HEK293 (cell line): ENCODE data around the gene P4HA3.

Experiments used
- CTCF ChIA-PET: fragments of 350-600 bp; formaldehyde crosslinking; extraction: SDS; loops from one replicate; lab custom pipeline; 2021; ENCODE audit warnings: antibody characterized with exemption; lab: Yijun Ruan, JAX
- POLR2A ChIA-PET: fragments of 300-600 bp; formaldehyde crosslinking; extraction: SDS; loops from one replicate; lab custom pipeline; 2020; ENCODE audit warnings: antibody characterized with exemption, inconsistent platforms; lab: Yijun Ruan, JAX
- H3K27ac ChIP-seq: fragments of 200-500 bp; sonication (Bioruptor generic); 2 replicates; pipeline ENCODE4 v1.5.1; 2014; ENCODE audit warnings: low read depth, low read length, control low read depth, inconsistent platforms; ENCODE audit errors: extremely low read depth
- H3K36me3 ChIP-seq, 2 experiments: fragments of 200-500 bp in 1 of 2; sonication (Bioruptor generic) in 1 of 2; 1 replicate in 1 of 2; 2 replicates in 1 of 2; pipeline ENCODE4 v1.5.1; 2014 to 2017; ENCODE audit warnings: inconsistent platforms in 2 of 2, low read length in 2 of 2; ENCODE audit not compliant: control insufficient read depth in 2 of 2, insufficient read depth in 1 of 2
- H3K4me1 ChIP-seq: fragments of 200-500 bp; sonication (Bioruptor generic); 2 replicates; pipeline ENCODE4 v1.5.1; 2014; ENCODE audit warnings: mild to moderate bottlenecking, low read length, inconsistent platforms; ENCODE audit not compliant: control insufficient read depth, insufficient read depth
- H3K4me3 ChIP-seq: 2 replicates; pipeline ENCODE4 v1.5.1; 2011; ENCODE audit warnings: low read depth, mild to moderate bottlenecking, control low read depth, low read length, moderate library complexity
- H3K9me3 ChIP-seq: fragments of 200-500 bp; sonication (Bioruptor generic); 2 replicates; pipeline ENCODE4 v1.5.1; 2014; ENCODE audit warnings: low read depth, low read length, inconsistent platforms; ENCODE audit not compliant: control insufficient read depth, insufficient read depth
- FEZF1 ChIP-seq: fragments of 450-650 bp; formaldehyde crosslinking; IDR thresholded peaks from 2 replicates; pipeline ENCODE4 v1.5.1; 2016; ENCODE audit warnings: missing biosample characterization, missing genetic modification characterization
- GLIS2 ChIP-seq: fragments of 450-650 bp; formaldehyde crosslinking; IDR thresholded peaks from 2 replicates; pipeline ENCODE4 v1.5.1; 2016; ENCODE audit warnings: missing biosample characterization, missing genetic modification characterization
- HOXA7 ChIP-seq: sonication (generic); formaldehyde crosslinking; IDR thresholded peaks from 2 replicates; pipeline ENCODE4 v1.8.1; 2022; ENCODE audit warnings: missing genetic modification reagents, borderline replicate concordance
- KLF8 ChIP-seq: fragments of 450-650 bp; formaldehyde crosslinking; IDR thresholded peaks from 2 replicates; pipeline ENCODE4 v1.5.1; 2016; ENCODE audit warnings: missing biosample characterization, missing genetic modification characterization
- KLF9 ChIP-seq: fragments of 450-650 bp; formaldehyde crosslinking; IDR thresholded peaks from 2 replicates; pipeline ENCODE4 v1.5.1; 2016; ENCODE audit warnings: missing biosample characterization, missing genetic modification characterization, low read depth
- OVOL3 ChIP-seq: fragments of 450-650 bp; formaldehyde crosslinking; IDR thresholded peaks from 2 replicates; pipeline ENCODE4 v1.5.1; 2016; ENCODE audit warnings: missing biosample characterization, missing genetic modification characterization
- PRDM1 ChIP-seq: fragments of 450-650 bp; formaldehyde crosslinking; IDR thresholded peaks from 2 replicates; pipeline ENCODE4; 2016; ENCODE audit warnings: missing biosample characterization, missing genetic modification characterization
- SP2 ChIP-seq: fragments of 450-650 bp; formaldehyde crosslinking; IDR thresholded peaks from 2 replicates; pipeline ENCODE4 v1.5.1; 2016; ENCODE audit warnings: missing biosample characterization, missing genetic modification characterization
- SP3 ChIP-seq: fragments of 450-650 bp; formaldehyde crosslinking; IDR thresholded peaks from 2 replicates; pipeline ENCODE4 v1.5.1; 2016; ENCODE audit warnings: missing biosample characterization, missing genetic modification characterization
- TCF7L2 ChIP-seq: IDR thresholded peaks from 2 replicates; pipeline ENCODE4 v1.6.1; 2011; ENCODE audit warnings: low read depth, mild to moderate bottlenecking, inconsistent platforms, low read length, moderate library complexity, borderline replicate concordance
- ZBTB17 ChIP-seq: fragments of 450-650 bp; formaldehyde crosslinking; IDR thresholded peaks from 2 replicates; pipeline ENCODE4 v1.5.1; 2016; ENCODE audit warnings: missing biosample characterization, missing genetic modification characterization
- ZBTB26 ChIP-seq: fragments of 450-650 bp; formaldehyde crosslinking; optimal IDR thresholded peaks from 2 replicates; pipeline ENCODE3; 2016; ENCODE audit warnings: missing biosample characterization, mild to moderate bottlenecking, missing genetic modification characterization
- ZFHX2 ChIP-seq: fragments of 450-650 bp; formaldehyde crosslinking; conservative IDR thresholded peaks from 2 replicates; pipeline ENCODE4 v1.5.1; 2016; ENCODE audit warnings: missing biosample characterization, missing genetic modification characterization
- ZFP69B ChIP-seq: fragments of 450-650 bp; formaldehyde crosslinking; IDR thresholded peaks from 2 replicates; pipeline ENCODE4 v1.5.1; 2016; ENCODE audit warnings: missing biosample characterization, missing genetic modification characterization
- ZNF10 ChIP-seq: fragments of 450-650 bp; formaldehyde crosslinking; IDR thresholded peaks from 2 replicates; pipeline ENCODE4 v1.5.1; 2017; ENCODE audit warnings: missing biosample characterization, missing genetic modification characterization
- ZNF148 ChIP-seq: fragments of 450-650 bp; formaldehyde crosslinking; IDR thresholded peaks from 2 replicates; pipeline ENCODE4 v1.5.0; 2017; ENCODE audit warnings: missing biosample characterization, missing genetic modification characterization, borderline replicate concordance
- ZNF175 ChIP-seq: fragments of 450-650 bp; formaldehyde crosslinking; IDR thresholded peaks from 2 replicates; pipeline ENCODE4 v1.5.1; 2016; ENCODE audit warnings: missing biosample characterization, missing genetic modification characterization
- ZNF18 ChIP-seq: fragments of 450-650 bp; formaldehyde crosslinking; IDR thresholded peaks from 2 replicates; pipeline ENCODE4 v1.5.1; 2016; ENCODE audit warnings: missing biosample characterization, missing genetic modification characterization
- ZNF184 ChIP-seq: fragments of 450-650 bp; IDR thresholded peaks from 2 replicates; pipeline ENCODE4 v1.5.1; 2018; ENCODE audit warnings: missing biosample characterization, mild to moderate bottlenecking, missing genetic modification characterization
- ZNF302 ChIP-seq: fragments of 450-650 bp; formaldehyde crosslinking; IDR thresholded peaks from 2 replicates; pipeline ENCODE4 v1.5.1; 2016; ENCODE audit warnings: missing biosample characterization, missing genetic modification characterization, low read depth
- ZNF324 ChIP-seq: fragments of 450-650 bp; formaldehyde crosslinking; IDR thresholded peaks from 2 replicates; pipeline ENCODE4 v1.5.1; 2016; ENCODE audit warnings: missing biosample characterization, missing genetic modification characterization
- ZNF416 ChIP-seq: fragments of 450-650 bp; formaldehyde crosslinking; IDR thresholded peaks from 2 replicates; pipeline ENCODE4 v1.5.1; 2016; ENCODE audit warnings: missing biosample characterization, missing genetic modification characterization
- ZNF426 ChIP-seq: fragments of 450-650 bp; formaldehyde crosslinking; IDR thresholded peaks from 2 replicates; pipeline ENCODE4 v1.5.1; 2017; ENCODE audit warnings: missing biosample characterization, missing genetic modification characterization, mild to moderate bottlenecking, inconsistent platforms, moderate library complexity
- ZNF449 ChIP-seq: fragments of 450-650 bp; formaldehyde crosslinking; IDR thresholded peaks from 2 replicates; pipeline ENCODE4 v1.5.1; 2017; ENCODE audit warnings: missing biosample characterization, mild to moderate bottlenecking, missing genetic modification characterization, moderate library complexity
- ZNF48 ChIP-seq: fragments of 450-650 bp; formaldehyde crosslinking; IDR thresholded peaks from 2 replicates; pipeline ENCODE4 v1.5.1; 2016; ENCODE audit warnings: missing biosample characterization, missing genetic modification characterization
- ZNF580 ChIP-seq: fragments of 450-650 bp; formaldehyde crosslinking; IDR thresholded peaks from 2 replicates; pipeline ENCODE4 v1.5.1; 2016; ENCODE audit warnings: missing biosample characterization, missing genetic modification characterization
- ZNF600 ChIP-seq: fragments of 450-650 bp; formaldehyde crosslinking; IDR thresholded peaks from 2 replicates; pipeline ENCODE4 v1.5.1; 2016; ENCODE audit warnings: missing biosample characterization, missing genetic modification characterization
- ZNF623 ChIP-seq: fragments of 450-650 bp; formaldehyde crosslinking; IDR thresholded peaks from 2 replicates; pipeline ENCODE4 v1.5.1; 2016; ENCODE audit warnings: missing biosample characterization, missing genetic modification characterization
- ZNF664 ChIP-seq: fragments of 450-650 bp; formaldehyde crosslinking; IDR thresholded peaks from 2 replicates; pipeline ENCODE4 v1.5.1; 2016; ENCODE audit warnings: missing biosample characterization, missing genetic modification characterization

Gene P4HA3

GRCh38 chr11:74311352-74311926 lies at the start of gene P4HA3:
P4HA3 (minus strand) TSS chr11:74311640; CDS start chr11:74311611, 29 bp downstream.
- Histone ChIP-seq H3K4me1 (no peaks in the 10 kb centered on the region), H3K36me3 (no peaks in the 10 kb centered on the region), H3K9me3 (no peaks in the 10 kb centered on the region), H3K27ac (no peak within 1 kb of the TSS), H3K4me3 (peak within 1 kb of the TSS; percentile 42)
- ChIA-PET POLR2A (no interaction called here), CTCF (interaction anchor here (1.0 to 2.1 kb wide), 2 partner anchors 10 to 330 kb away, joined by 3 to 7 read pairs; no protein-coding TSS in a partner anchor)
- no peak for TF ChIP-seq ZNF449 (tag by site-specific recombination)
- no peak for TF ChIP-seq ZNF416 (tag by site-specific recombination)
- TF ChIP-seq OVOL3 (tag by site-specific recombination) = no peak
- no peak for TF ChIP-seq SP2
- no peak for TF ChIP-seq ZNF148 (tag by site-specific recombination)
- 0 out of 2 replicates have a peak, but pooled peaks have one; percentile 4 for TF ChIP-seq GLIS2 (tag by site-specific recombination)
- no peak for TF ChIP-seq TCF7L2
- TF ChIP-seq ZFP69B (tag by site-specific recombination) = no peak
- TF ChIP-seq ZNF10 (tag by site-specific recombination) = peak; percentile 87
- TF ChIP-seq FEZF1 (tag by site-specific recombination) = no peak
- TF ChIP-seq KLF9 (tag by site-specific recombination) = peak; percentile 40; the same call in 1 of the 2 replicates
- 0 out of 2 replicates have a peak, but pooled peaks have one; percentile 9 for TF ChIP-seq ZFHX2 (tag by site-specific recombination)
- TF ChIP-seq ZNF600 (tag by site-specific recombination) = no peak
- no peak for TF ChIP-seq ZNF623 (tag by site-specific recombination)
- TF ChIP-seq ZNF426 (tag by site-specific recombination) = no peak
- TF ChIP-seq ZNF664 (tag by site-specific recombination) = no peak
- peak; percentile 46 for TF ChIP-seq SP3 (tag by site-specific recombination)
- no peak for TF ChIP-seq ZNF184 (tag by site-specific recombination)
- no peak for TF ChIP-seq KLF8 (tag by site-specific recombination)
- no peak for TF ChIP-seq PRDM1 (tag by site-specific recombination)
- TF ChIP-seq ZBTB26 (tag by site-specific recombination) = peak; percentile 55
- TF ChIP-seq ZNF580 = no peak
- no peak for TF ChIP-seq ZNF18 (tag by site-specific recombination)
- TF ChIP-seq ZNF302 (tag by site-specific recombination) = no peak
- no peak for TF ChIP-seq ZNF324 (tag by site-specific recombination)
- no peak for TF ChIP-seq ZNF48
- no peak for TF ChIP-seq ZNF175 (tag by site-specific recombination)
- no peak for TF ChIP-seq ZBTB17
- no peak for TF ChIP-seq HOXA7
